ENCODE data around the gene OR6M1. TPM values are rescaled to one million over a fixed set of nuclear protein-coding genes. Genes with fewer than 3 reads are reported as not detected.

Gene OR6M1
- total and polyA plus RNA-seq, 2 of the 4 experiments (the other 2 are of a cell fraction): not detected

DNA sequence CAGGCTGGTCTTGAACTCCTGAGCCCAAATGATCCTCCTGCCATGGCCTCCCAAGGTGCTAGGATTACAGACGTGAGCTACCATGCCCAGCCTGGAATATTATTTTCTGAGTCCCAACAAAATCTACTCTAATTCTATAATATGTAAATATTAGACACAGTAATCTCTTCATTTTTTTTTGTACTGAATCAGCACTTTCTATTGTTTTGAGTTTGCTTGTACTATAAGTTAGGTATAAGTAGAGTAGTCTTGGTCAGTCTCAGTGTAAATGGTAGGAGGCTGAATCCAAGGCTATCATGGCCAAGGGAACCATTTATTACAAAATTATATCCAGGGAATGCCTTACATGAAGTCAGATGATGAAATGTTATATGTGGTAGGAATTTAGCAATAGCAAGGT, 32.2 kb downstream of the OR6M1 start:
- ATAC-seq (ENCODE audit: low read depth): no peak
- no CpG with 5 or more reads among the region's 1 CpG for WGBS, 2 experiments (ENCODE audit: extremely low coverage in 2 of 2, insufficient read length in 1 of 2)
- no peak overlapping the region for H3K4ac ChIP-seq (ENCODE audit: low read depth, low read length)
- in situ Hi-C loops (cut with MboI; ENCODE audit: low sequenced_read_pairs): no loop called here
- H2BK5ac ChIP-seq (ENCODE audit: low read depth, low read length, poor library complexity, severe bottlenecking): no peak overlapping the region
- intact Hi-C loops (cut with micrococcal nuclease): no loop called here
- TF ChIP-seq MAFK (IDR thresholded peaks at IDR 0.05; ENCODE audit: low read depth, low read length) (peak; percentile 65), SMC3 (IDR thresholded peaks at IDR 0.05; ENCODE audit: low read depth, low read length) (no peak)
- no TSS peak for BruUV-seq (replicated peaks)
- dilution Hi-C loops (cut with HindIII; ENCODE audit: low sequenced_read_pairs, unreplicated experiment): no loop called here
- H4K5ac ChIP-seq (ENCODE audit: low read depth, low read length): no peak overlapping the region
- no peak overlapping the region for H3K18ac ChIP-seq (ENCODE audit: low read depth, low read length)
- no peak overlapping the region for H3K27ac ChIP-seq (ENCODE audit: insufficient read depth, low read length)
- H2AK9ac ChIP-seq (replicated peaks; ENCODE audit: low read depth, low read length, poor library complexity): no peak overlapping the region
- H3K27me3 ChIP-seq (ENCODE audit: control insufficient read depth, insufficient read depth, low read length): no peaks in the 10 kb centered on the region; the same call in 1 of the 2 replicates
- H3K9ac ChIP-seq (ENCODE audit: low read depth, low read length): no peak overlapping the region
- H4K91ac ChIP-seq (ENCODE audit: insufficient read depth, low read depth, low read length): no peak overlapping the region
- POLR2A ChIA-PET (ENCODE audit: unreplicated experiment): no interaction called here
- H4K20me1 ChIP-seq (ENCODE audit: insufficient read depth, low read length): no peaks in the 10 kb centered on the region
- no peak overlapping the region for H2BK120ac ChIP-seq (ENCODE audit: low read depth, low read length)
- H2BK15ac ChIP-seq (ENCODE audit: low read depth, low read length): no peak overlapping the region
- H2AFZ ChIP-seq (replicated peaks; ENCODE audit: low read length, poor library complexity): no peak overlapping the region
- H3K4me2 ChIP-seq (ENCODE audit: low read depth, low read length): no peak overlapping the region
- H2BK20ac ChIP-seq (ENCODE audit: low read depth, low read length): no peak overlapping the region
- no peak overlapping the region for H3K14ac ChIP-seq (replicated peaks; ENCODE audit: low read depth, low read length)
- no peaks in the 10 kb centered on the region for H3K9me1 ChIP-seq (ENCODE audit: insufficient read depth, low read length)
- H3K4me1 ChIP-seq (ENCODE audit: control insufficient read depth, insufficient read depth, low read length): no peaks in the 10 kb centered on the region
- no peak for DNase-seq
- no peak overlapping the region for H3K4me3 ChIP-seq (ENCODE audit: insufficient read depth, low read depth, low read length)
- H3K36me3 ChIP-seq (ENCODE audit: control insufficient read depth, insufficient read depth, low read length): no peaks in the 10 kb centered on the region
- CTCF ChIA-PET: no interaction called here
- no peak overlapping the region for H3K23ac ChIP-seq (ENCODE audit: low read depth, low read length)
- no peak overlapping the region for H2AK5ac ChIP-seq (ENCODE audit: low read depth, low read length)
- H3K56ac ChIP-seq (ENCODE audit: extremely low read depth, insufficient read depth, low read length): no peak overlapping the region
- H3K9me3 ChIP-seq (ENCODE audit: control insufficient read depth, insufficient read depth, low read length): no peaks in the 10 kb centered on the region
- no peak overlapping the region for H4K8ac ChIP-seq (ENCODE audit: low read depth in 2 of 2, low read length in 2 of 2)
- no peaks in the 10 kb centered on the region for H3K79me1 ChIP-seq (ENCODE audit: low read depth in 1 of 2, low read length in 2 of 2)
